ENCODE data around the gene ZNF491.
"Not testable (repeated sequence)": the region's sequence is repeated elsewhere in the genome, so short reads cannot be mapped to it uniquely, and the experiment has no call there.

- peak in 1 of 2 donors; percentile 11 for TF ChIP-seq CTCF (conservative IDR thresholded peaks at IDR 0.05 in 1 of 2, IDR thresholded peaks at IDR 0.05 in 1 of 2; ENCODE audit: low read depth in 1 of 2, low read length in 2 of 2)
- TF ChIP-seq EZH2 (IDR thresholded peaks at IDR 0.05; ENCODE audit: low read length, missing control alignments) = not testable (repeated sequence)
Observed at GRCh38 chr19:11771520-11771919, 26.8 kb upstream of the ZNF491 start.
